ENCODE data around the gene OGG1. TPM values are rescaled to one million over a fixed set of nuclear protein-coding genes. Genes with fewer than 3 reads are reported as not detected.

OGG1 gene
- total and polyA plus RNA-seq, 4 experiments from 2014 or later: 29.2 to 46.9 (median 35.9) TPM

- H3K4me3 ChIP-seq (ENCODE audit: low read length in 2 of 2): no peak overlapping the region
- DNase-seq: no peak
- Mint-ChIP-seq H3K27me3 (no peaks in the 10 kb centered on the region), H3K4me3 (no peak overlapping the region), H3K36me3 (peaks cover 54 to 70% of the 10 kb centered on the region in 2 donors), H3K27ac (peak overlapping the region in 2 of 7 donors; percentile 30 to 61), H3K4me1 (peaks cover 32 to 46% (median 40%) of the 10 kb centered on the region in 4 donors), H3K9me3 (no peaks in the 10 kb centered on the region)
- H3K9me3 ChIP-seq (ENCODE audit: control insufficient read depth in 1 of 2, low read length in 2 of 2): no peaks in the 10 kb centered on the region
- H3K27me3 ChIP-seq (ENCODE audit: insufficient read depth, low read length): no peaks in the 10 kb centered on the region
- ChIA-PET CTCF (ENCODE audit: partially characterized antibody) (interaction anchor here (1.2 kb wide), 1 partner anchor 161 kb away, joined by 4 read pairs; no protein-coding TSS in a partner anchor), POLR2A (ENCODE audit: partially characterized antibody) (no interaction called here)
- no peak overlapping the region for H3K27ac ChIP-seq (ENCODE audit: low read depth, low read length)
- H3K4me1 ChIP-seq (ENCODE audit: insufficient read depth, low read length): peaks cover 31% of the 10 kb centered on the region
- H3K36me3 ChIP-seq (ENCODE audit: insufficient read depth, low read length): peaks cover 36% of the 10 kb centered on the region
- intact Hi-C loops (cut with micrococcal nuclease): no loop called here
Observed at GRCh38 chr3:9785602-9786001, 35.9 kb downstream of the OGG1 start.

GRCh38 chr3:9786209-9786739 lies 36.5 kb downstream of the OGG1 start:
- Histone ChIP-seq H3K27me3 (ENCODE audit: insufficient read depth, low read length) (no peaks in the 10 kb centered on the region), H3K4me3 (ENCODE audit: low read length in 2 of 2) (no peak overlapping the region), H3K27ac (ENCODE audit: low read depth, low read length) (no peak overlapping the region), H3K36me3 (ENCODE audit: insufficient read depth, low read length) (peaks cover 36% of the 10 kb centered on the region), H3K4me1 (ENCODE audit: insufficient read depth, low read length) (peaks cover 31% of the 10 kb centered on the region), H3K9me3 (ENCODE audit: control insufficient read depth in 1 of 2, low read length in 2 of 2) (no peaks in the 10 kb centered on the region)
- intact Hi-C loops (cut with micrococcal nuclease): no loop called here
- CTCF ChIA-PET (ENCODE audit: partially characterized antibody): interaction anchor here (0.6 to 1.2 kb wide), 2 partner anchors 37 to 160 kb away, joined by 3 to 4 read pairs; partner anchors contain the start of gene OGG1
- no peak for DNase-seq
- H3K27ac Mint-ChIP-seq: peak overlapping the region in 3 of 7 donors; percentile 18 to 41 (median 26)
- no peak overlapping the region for H3K4me3 Mint-ChIP-seq
- H3K27me3 Mint-ChIP-seq: no peaks in the 10 kb centered on the region
- POLR2A ChIA-PET (ENCODE audit: partially characterized antibody): no interaction called here
- peaks cover 33 to 46% (median 40%) of the 10 kb centered on the region in 4 donors for H3K4me1 Mint-ChIP-seq
- H3K36me3 Mint-ChIP-seq: peaks cover 52 to 67% of the 10 kb centered on the region in 2 donors
- no peaks in the 10 kb centered on the region for H3K9me3 Mint-ChIP-seq

DNA sequence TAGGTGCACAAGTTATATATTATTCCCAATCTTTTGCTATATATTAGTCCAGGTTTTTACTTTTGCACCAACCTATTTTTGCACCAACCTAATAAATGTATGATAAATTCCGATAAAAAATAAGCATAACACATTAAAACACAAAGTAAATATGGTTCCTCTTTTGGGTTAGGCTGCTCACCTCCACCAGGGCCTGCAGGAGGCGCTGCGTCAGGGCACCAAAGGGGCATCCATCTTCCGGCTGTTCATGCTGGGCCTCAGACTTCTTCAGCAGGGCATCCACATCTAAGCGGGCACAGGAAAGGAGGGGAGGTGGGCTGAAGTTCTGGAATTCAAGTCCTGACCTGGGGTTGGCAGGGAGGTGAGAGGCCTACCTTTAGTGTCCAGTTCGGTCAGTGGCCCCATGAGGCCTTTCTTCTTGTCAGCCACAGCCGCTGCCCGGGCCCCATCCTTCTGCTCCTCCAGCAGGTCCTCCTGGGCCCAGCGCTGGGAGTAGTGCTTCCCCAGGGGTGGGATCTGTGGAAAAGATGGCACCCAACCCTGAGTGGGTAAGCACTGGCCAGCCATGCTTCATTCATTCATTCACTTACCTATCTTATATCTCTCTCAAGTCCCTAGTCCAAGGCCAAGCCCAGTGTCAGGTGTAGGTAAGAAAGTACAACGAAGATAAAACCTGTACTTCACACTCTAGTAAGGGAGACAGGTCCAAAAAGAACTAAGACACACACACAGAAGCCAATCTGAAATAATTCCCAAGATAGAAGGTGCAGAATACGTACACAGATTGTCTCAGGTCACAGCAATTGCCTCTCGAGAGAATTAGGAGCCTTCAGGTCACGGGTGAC lies 37.3 kb downstream of the OGG1 start:
- Histone ChIP-seq H3K4me1 (ENCODE audit: insufficient read depth, low read length) (peaks cover 32% of the 10 kb centered on the region), H3K27me3 (ENCODE audit: insufficient read depth, low read length) (no peaks in the 10 kb centered on the region), H3K9me3 (ENCODE audit: control insufficient read depth in 1 of 2, low read length in 2 of 2) (no peaks in the 10 kb centered on the region), H3K27ac (ENCODE audit: low read depth, low read length) (no peak overlapping the region), H3K4me3 (ENCODE audit: low read length in 2 of 2) (no peak overlapping the region), H3K36me3 (ENCODE audit: insufficient read depth, low read length) (peaks cover 35% of the 10 kb centered on the region)
- ChIA-PET POLR2A (ENCODE audit: partially characterized antibody) (interaction anchor here (0.7 kb wide), 1 partner anchor 9 kb away, joined by 3 read pairs; no protein-coding TSS in a partner anchor), CTCF (ENCODE audit: partially characterized antibody) (interaction anchor here (0.6 kb wide), 1 partner anchor 38 kb away, joined by 3 read pairs; the partner anchor contains the start of gene OGG1)
- intact Hi-C loops (cut with micrococcal nuclease): no loop called here
- peak overlapping the region in 2 of 8 donors; percentile 27 to 39 for H3K4me3 Mint-ChIP-seq
- H3K36me3 Mint-ChIP-seq: peaks cover 50 to 65% of the 10 kb centered on the region in 2 donors
- no peaks in the 10 kb centered on the region for H3K9me3 Mint-ChIP-seq
- DNase-seq: no peak
- H3K27ac Mint-ChIP-seq: peak overlapping the region in 4 of 7 donors; percentile 23 to 66 (median 50)
- H3K27me3 Mint-ChIP-seq: no peaks in the 10 kb centered on the region
- peaks cover 36 to 49% (median 42%) of the 10 kb centered on the region in 4 donors for H3K4me1 Mint-ChIP-seq

GRCh38 chr3:9787714-9788113 lies 38.0 kb downstream of the OGG1 start:
- H3K27ac ChIP-seq (ENCODE audit: low read depth, low read length): no peak overlapping the region
- H3K4me3 Mint-ChIP-seq: peak overlapping the region in 4 of 8 donors; percentile 13 to 57 (median 46)
- intact Hi-C loops (cut with micrococcal nuclease): no loop called here
- H3K4me1 Mint-ChIP-seq: peaks cover 33 to 49% (median 38%) of the 10 kb centered on the region in 4 donors
- ChIA-PET POLR2A (ENCODE audit: partially characterized antibody) (interaction anchor here (0.7 kb wide), 1 partner anchor 9 kb away, joined by 3 read pairs; no protein-coding TSS in a partner anchor), CTCF (ENCODE audit: partially characterized antibody) (no interaction called here)
- peak in 1 of 5 donors; percentile 37 for DNase-seq
- H3K27me3 ChIP-seq (ENCODE audit: insufficient read depth, low read length): no peaks in the 10 kb centered on the region
- no peaks in the 10 kb centered on the region for H3K9me3 Mint-ChIP-seq
- H3K36me3 ChIP-seq (ENCODE audit: insufficient read depth, low read length): peaks cover 28% of the 10 kb centered on the region
- H3K4me3 ChIP-seq (ENCODE audit: low read length in 2 of 2): no peak overlapping the region
- H3K9me3 ChIP-seq (ENCODE audit: control insufficient read depth in 1 of 2, low read length in 2 of 2): no peaks in the 10 kb centered on the region
- no peaks in the 10 kb centered on the region for H3K27me3 Mint-ChIP-seq
- H3K36me3 Mint-ChIP-seq: peaks cover 46 to 63% of the 10 kb centered on the region in 2 donors
- H3K27ac Mint-ChIP-seq: peak overlapping the region in 6 of 7 donors; percentile 23 to 90 (median 54)
- H3K4me1 ChIP-seq (ENCODE audit: insufficient read depth, low read length): peaks cover 33% of the 10 kb centered on the region

DNA sequence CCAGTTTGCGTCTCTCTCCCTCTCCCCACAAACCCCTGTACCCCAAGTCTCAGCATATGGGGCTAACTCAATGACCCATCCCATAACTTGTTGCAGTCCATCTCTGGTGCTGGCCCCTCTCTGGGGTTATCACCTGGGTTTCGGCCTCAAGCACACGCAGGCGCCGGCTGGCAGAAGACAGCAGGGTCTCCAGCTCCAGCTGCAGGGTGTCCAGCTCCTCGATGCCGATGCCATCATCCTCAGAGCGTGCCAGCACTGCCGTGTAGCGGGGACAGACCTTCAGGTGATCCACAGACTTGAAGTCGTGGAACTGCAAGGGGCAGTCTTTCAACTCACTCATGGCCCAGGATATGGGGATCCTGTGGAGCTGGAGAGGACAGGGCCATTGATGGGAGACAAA lies 41.4 kb downstream of the OGG1 start:
- ChIA-PET CTCF (ENCODE audit: partially characterized antibody) (interaction anchor here (1.3 to 1.7 kb wide), 2 partner anchors 64 to 142 kb away, joined by 4 to 6 read pairs; partner anchors contain the start of gene MTMR14), POLR2A (ENCODE audit: partially characterized antibody) (interaction anchor here (1.1 to 3.1 kb wide), 6 partner anchors 9 to 59 kb away, joined by 3 to 38 read pairs (median 7); partner anchors contain the start of gene BRPF1)
- Mint-ChIP-seq H3K4me1 (peaks cover 42 to 77% (median 55%) of the 10 kb centered on the region in 4 donors), H3K27me3 (no peaks in the 10 kb centered on the region), H3K27ac (peak overlapping the region; percentile 58 to 99 (median 98)), H3K9me3 (no peaks in the 10 kb centered on the region), H3K36me3 (peaks cover 41 to 64% of the 10 kb centered on the region in 2 donors), H3K4me3 (peak overlapping the region; percentile 6 to 99 (median 96))
- H3K27me3 ChIP-seq (ENCODE audit: insufficient read depth, low read length): no peaks in the 10 kb centered on the region
- peaks cover 60% of the 10 kb centered on the region for H3K4me1 ChIP-seq (ENCODE audit: insufficient read depth, low read length)
- peaks cover 22% of the 10 kb centered on the region for H3K36me3 ChIP-seq (ENCODE audit: insufficient read depth, low read length)
- peak overlapping the region in 1 of 2 donors; percentile 91 for H3K4me3 ChIP-seq (ENCODE audit: low read length in 2 of 2)
- no peak overlapping the region for H3K27ac ChIP-seq (ENCODE audit: low read depth, low read length)
- intact Hi-C loops (cut with micrococcal nuclease): no loop called here
- H3K9me3 ChIP-seq (ENCODE audit: control insufficient read depth in 1 of 2, low read length in 2 of 2): no peaks in the 10 kb centered on the region
- DNase-seq: peak in 1 of 5 donors; percentile 37

- peak overlapping the region; percentile 91 to 100 for H3K4me3 ChIP-seq (ENCODE audit: low read length in 2 of 2)
- H3K4me1 ChIP-seq (ENCODE audit: insufficient read depth, low read length): peaks cover 63% of the 10 kb centered on the region
Observed at GRCh38 chr3:9791790-9792404, 42.1 kb downstream of the OGG1 start.

More at GRCh38 chr3:9791790-9792404, 42.1 kb downstream of the OGG1 start:
- Histone ChIP-seq H3K9me3 (ENCODE audit: control insufficient read depth in 1 of 2, low read length in 2 of 2) (no peaks in the 10 kb centered on the region), H3K27me3 (ENCODE audit: insufficient read depth, low read length) (no peaks in the 10 kb centered on the region), H3K27ac (ENCODE audit: low read depth, low read length) (peak overlapping the region; percentile 99), H3K36me3 (ENCODE audit: insufficient read depth, low read length) (peaks cover 15% of the 10 kb centered on the region)
- Mint-ChIP-seq H3K27me3 (no peaks in the 10 kb centered on the region), H3K4me3 (peak overlapping the region; percentile 96 to 99 (median 98)), H3K36me3 (peaks cover 34 to 61% of the 10 kb centered on the region in 2 donors), H3K9me3 (no peaks in the 10 kb centered on the region), H3K4me1 (peaks cover 44 to 77% (median 55%) of the 10 kb centered on the region in 4 donors), H3K27ac (peak overlapping the region; percentile 97 to 99 (median 99))
- CTCF ChIA-PET (ENCODE audit: partially characterized antibody): interaction anchor here (0.8 to 1.8 kb wide), 6 partner anchors 11 to 402 kb away, joined by 3 to 15 read pairs (median 5); partner anchors contain the start of gene MTMR14
- intact Hi-C loops (cut with micrococcal nuclease): loop anchor here (1.0 to 2.0 kb wide), 8 partner anchors 16 to 529 kb away; partner anchors contain the start of genes BRPF1, CRELD1, JAGN1 and MTMR14
- POLR2A ChIA-PET (ENCODE audit: partially characterized antibody): interaction anchor here (0.8 to 3.1 kb wide), 28 partner anchors 9 to 529 kb away, joined by 3 to 60 read pairs (median 9); partner anchors contain the start of genes BRPF1, CAMK1, CRELD1 and JAGN1
- DNase-seq: no peak
